Muscle of arm (tissue), 12 donors: ENCODE measurements around the gene FOXC2. TPM values are rescaled to one million over a fixed set of nuclear protein-coding genes. Genes with fewer than 3 reads are reported as not detected.
A peak's percentile ranks its signal among the peaks of the same experiment; 100 is the strongest.

ENCODE experiments used
- DNase-seq: peaks from one replicate; pipeline ENCODE4 v3.0.0-alpha.2; 2013
- polyA plus RNA-seq, 12 donors: library from polyadenylated mRNA; unstranded; fragments of 120-200 nt; gene quantifications; one replicate each; pipeline ENCODE4 v1.2.1, GENCODE V29; 2013; ENCODE audit not compliant: insufficient read length in 12 of 12

Gene FOXC2
- polyA plus RNA-seq, 12 donors = 0.50 to 4.1 (median 0.98) TPM; not detected in 2

DNA sequence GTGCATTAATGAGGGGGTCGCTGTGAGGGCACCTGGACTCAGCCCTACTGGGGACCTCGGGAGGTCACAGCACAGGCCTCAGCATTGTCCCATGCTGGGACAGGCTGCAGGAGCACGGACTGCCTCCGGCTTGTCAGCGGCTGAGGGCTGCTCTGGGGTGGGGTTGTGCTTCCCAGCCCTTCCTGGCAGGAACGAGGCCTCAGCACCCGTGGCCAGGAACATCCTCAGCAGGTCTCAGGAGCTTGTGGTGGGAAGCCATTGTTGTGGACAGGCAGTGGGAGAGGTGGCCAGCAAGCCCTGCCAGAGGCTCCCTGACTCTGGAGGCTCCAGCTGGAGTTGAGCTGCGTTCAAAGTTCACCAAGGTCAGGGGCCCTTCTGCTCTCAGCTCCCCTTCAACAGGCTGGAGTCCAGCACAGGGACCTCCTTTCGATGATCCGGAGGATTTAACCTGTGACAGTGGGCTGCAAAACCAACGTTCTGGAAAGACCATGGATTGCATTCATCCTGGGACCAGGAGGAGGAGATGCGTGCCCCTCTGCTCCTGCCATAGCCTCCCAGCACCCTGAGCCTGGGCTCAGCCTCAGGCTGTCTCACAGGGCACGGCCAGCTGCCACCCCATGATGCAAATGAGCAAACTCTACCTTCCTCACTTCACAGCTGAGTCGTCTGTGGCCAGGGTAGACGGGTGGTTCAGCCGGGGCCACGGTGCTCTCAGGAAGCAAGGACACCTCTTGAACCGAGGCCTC lies 44.3 kb downstream of the FOXC2 start:
- no peak for DNase-seq

DNA sequence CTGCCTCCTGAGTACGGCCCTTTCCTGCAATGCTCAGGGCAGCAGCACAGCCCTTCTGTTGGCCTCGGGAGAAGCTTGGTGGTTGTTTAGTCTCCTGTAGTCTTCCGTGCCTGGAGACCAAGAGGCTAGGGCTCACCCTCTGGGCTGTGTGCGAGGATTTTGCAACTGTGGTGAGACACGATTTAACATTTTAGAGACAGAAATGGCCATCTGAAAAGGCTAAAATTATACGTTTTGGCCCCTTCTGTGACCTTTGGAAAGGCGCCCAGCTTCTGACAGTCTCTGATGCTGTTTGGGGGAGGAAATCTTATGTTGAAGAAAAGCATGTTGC lies 44.9 kb downstream of the FOXC2 start:
- peak; percentile 49 for DNase-seq

DNA sequence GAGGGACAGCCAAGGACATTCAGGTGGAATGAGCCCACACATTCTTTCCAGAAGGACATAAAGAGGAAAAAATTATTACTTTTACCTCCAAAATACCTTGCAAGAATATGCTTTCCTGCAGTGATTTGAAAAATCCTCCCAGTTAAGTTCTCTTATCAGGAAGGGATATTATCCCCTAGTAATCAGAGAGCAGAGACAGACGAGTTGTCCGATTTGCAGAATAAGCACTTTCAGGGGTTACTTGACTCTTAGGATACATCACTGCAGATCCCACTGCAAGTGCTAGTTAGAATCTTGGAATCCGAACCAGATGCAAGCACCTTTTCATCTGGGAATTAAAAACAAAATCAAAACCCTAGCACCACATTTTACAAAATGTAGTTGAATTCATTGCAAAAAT lies 45.3 kb downstream of the FOXC2 start:
- no peak for DNase-seq

DNA sequence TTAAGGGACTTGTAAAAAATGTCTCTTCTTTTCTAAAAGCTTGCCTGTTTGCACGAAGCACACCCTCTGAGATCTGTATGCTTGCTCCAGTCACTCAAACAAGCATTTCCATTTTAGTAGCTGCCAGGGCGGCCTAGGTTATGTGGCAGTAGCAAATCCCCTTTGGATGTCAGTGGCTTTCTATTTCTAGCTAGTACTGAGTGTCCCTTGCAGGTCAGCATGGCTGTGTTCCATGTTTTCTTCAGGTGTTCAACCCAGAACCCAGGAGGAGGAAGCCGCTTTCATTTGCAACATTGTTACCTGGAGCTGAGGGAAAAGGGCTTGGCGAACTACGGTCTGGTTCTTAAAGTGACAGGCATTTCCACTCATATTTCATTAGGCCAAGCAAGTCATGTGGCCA lies 48.1 kb downstream of the FOXC2 start:
- DNase-seq = no peak

DNA sequence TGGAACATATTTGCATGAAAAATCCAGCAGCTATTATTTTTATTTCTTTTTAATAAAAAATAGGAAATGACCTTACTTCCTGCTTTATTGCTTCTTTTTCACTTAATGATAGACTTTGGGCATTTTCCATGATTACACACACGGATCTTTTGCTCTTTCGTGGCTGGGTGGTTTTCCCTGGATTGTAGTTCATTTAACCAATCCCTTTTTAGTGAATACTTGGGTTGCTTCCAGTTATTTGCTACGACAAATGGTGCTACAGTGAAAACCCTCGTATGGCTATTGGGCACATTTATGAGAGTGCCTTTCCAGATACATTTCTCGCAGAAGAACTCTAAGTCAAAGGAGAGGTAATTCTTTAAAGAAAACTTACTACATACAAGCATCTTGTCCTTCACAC lies 50.3 kb downstream of the FOXC2 start:
- DNase-seq = no peak

DNA sequence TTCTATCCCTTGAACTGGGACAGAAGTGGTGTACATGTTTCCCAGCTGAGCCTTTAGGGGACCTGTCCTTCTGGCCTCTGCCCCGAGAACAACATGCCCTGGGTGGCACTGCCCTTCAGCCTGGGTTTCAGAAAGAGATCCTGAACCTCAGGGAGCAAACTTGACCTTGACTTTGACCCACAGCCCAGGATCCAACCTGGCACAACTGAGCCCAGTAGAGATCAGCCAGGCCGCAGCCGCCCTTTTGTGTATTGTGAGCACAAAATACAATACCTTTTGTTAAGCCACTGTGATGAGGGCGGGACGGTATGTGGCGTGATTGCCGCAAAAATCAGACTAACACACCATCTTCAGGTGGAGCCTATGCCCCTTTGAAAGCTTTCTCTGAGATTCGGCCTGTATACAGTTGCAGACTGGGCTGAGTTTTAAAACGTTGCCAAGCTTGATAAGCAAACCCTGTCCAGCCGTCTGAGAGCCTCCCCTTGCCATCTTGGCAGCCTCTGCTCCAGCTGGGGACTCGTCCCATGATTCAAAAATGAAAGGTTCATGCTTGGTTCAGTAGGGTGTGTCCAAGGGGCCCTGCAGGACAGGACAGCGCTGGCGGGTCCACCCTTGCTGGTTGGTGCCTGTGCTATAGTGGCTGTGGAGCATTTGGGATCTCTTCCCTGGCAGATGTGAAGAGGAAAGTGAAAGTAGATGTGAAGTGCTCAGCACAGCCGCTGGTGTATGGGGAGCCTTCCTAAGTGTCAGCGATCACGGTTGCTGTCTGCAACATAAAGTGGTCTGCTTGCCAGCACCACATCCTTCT lies 52.0 kb downstream of the FOXC2 start:
- DNase-seq = no peak

Other genes starting within 250 kb of the FOXC2 start
- 1 to 10 TPM in 1 of 12 donors, under 1 TPM in 5, not detected in 6; 0.05 to 5.9 (median 0.07) TPM for gene FOXF1, start 56.3 kb upstream of the FOXC2 start, polyA plus RNA-seq
- gene MTHFSD, start 11.6 kb upstream of the FOXC2 start, polyA plus RNA-seq = 10 to 100 TPM in 10 of 12 donors, not detected in 2; 11.1 to 21.2 (median 13.1) TPM
- 10 to 100 TPM in 1 of 12 donors, 1 to 10 TPM in 1, under 1 TPM in 9, not detected in 1; 0.22 to 10.9 (median 0.33) TPM for gene FOXL1, start 11.7 kb downstream of the FOXC2 start, polyA plus RNA-seq